Loucy (cell line): ENCODE results near the gene DNAJA3.

Experiments
- H2AFZ ChIP-seq: fragments of 200-600 bp; sonication (generic); 2 replicates; pipeline ENCODE4 v1.6.0; 2016; ENCODE audit warnings: antibody characterized with exemption, mild to moderate bottlenecking, low read length, moderate library complexity
- H3F3A ChIP-seq: fragments of 200-600 bp; 2 replicates; pipeline ENCODE4 v1.6.0; 2016; ENCODE audit warnings: antibody characterized with exemption, low read depth, mild to moderate bottlenecking
- H3K27me3 ChIP-seq: fragments of 200-600 bp; sonication (generic); 2 replicates; pipeline ENCODE4 v1.6.1; 2014; ENCODE audit warnings: low read length, mild to moderate bottlenecking; ENCODE audit not compliant: insufficient read depth, poor library complexity, severe bottlenecking
- H3K36me3 ChIP-seq: fragments of 200-600 bp; sonication (generic); 2 replicates; pipeline ENCODE4 v1.6.1; 2016; ENCODE audit warnings: low read length; ENCODE audit not compliant: insufficient read depth
- H3K4me1 ChIP-seq: fragments of 200-600 bp; sonication (generic); 2 replicates; pipeline ENCODE4 v1.5.1; 2014; ENCODE audit warnings: low read length, mild to moderate bottlenecking; ENCODE audit not compliant: insufficient read depth, poor library complexity, severe bottlenecking
- H3K4me2 ChIP-seq: fragments of 200-600 bp; sonication (generic); 2 replicates; pipeline ENCODE4 v1.6.0; 2014; ENCODE audit warnings: antibody characterized with exemption, low read length, low read depth, mild to moderate bottlenecking; ENCODE audit not compliant: poor library complexity, severe bottlenecking
- H3K4me3 ChIP-seq: fragments of 200-600 bp; sonication (generic); 2 replicates; pipeline ENCODE4 v1.5.1; 2014; ENCODE audit warnings: low read length, mild to moderate bottlenecking, mixed read lengths; ENCODE audit not compliant: poor library complexity, severe bottlenecking
- H3K79me2 ChIP-seq: fragments of 200-600 bp; sonication (generic); 2 replicates; pipeline ENCODE4 v1.6.1; 2014; ENCODE audit warnings: low read length; ENCODE audit not compliant: insufficient read depth
- H3K9ac ChIP-seq: fragments of 200-600 bp; sonication (generic); 2 replicates; pipeline ENCODE4 v1.6.0; 2014; ENCODE audit warnings: mild to moderate bottlenecking, low read depth, low read length, moderate library complexity; ENCODE audit not compliant: poor library complexity, severe bottlenecking
- H3K9me2 ChIP-seq: fragments of 200-600 bp; sonication (generic); replicated peaks from 2 replicates; pipeline ENCODE4 v1.6.1; 2016; ENCODE audit warnings: low read depth, low read length, mixed read lengths
- H3K9me3 ChIP-seq: fragments of 200-600 bp; sonication (generic); 2 replicates; pipeline ENCODE4 v1.6.1; 2014; ENCODE audit warnings: mild to moderate bottlenecking, antibody characterized with exemption, low read length, low read depth; ENCODE audit not compliant: insufficient read depth
- H4K20me1 ChIP-seq: fragments of 200-600 bp; sonication (generic); 2 replicates; pipeline ENCODE4 v1.6.0; 2014; ENCODE audit warnings: antibody characterized with exemption, low read length, mild to moderate bottlenecking; ENCODE audit not compliant: insufficient read depth, poor library complexity, severe bottlenecking
- CTCF ChIP-seq: fragments of 200-600 bp; sonication (generic); conservative IDR thresholded peaks from 2 replicates; pipeline ENCODE4 v1.5.1; 2014; ENCODE audit warnings: mild to moderate bottlenecking, antibody characterized with exemption, low read length
- EZH2phosphoT487 ChIP-seq: fragments of 200-600 bp; IDR thresholded peaks from 2 replicates; pipeline ENCODE4 v1.6.1; 2018; ENCODE audit warnings: antibody characterized with exemption, mild to moderate bottlenecking, moderate library complexity, borderline replicate concordance

Gene DNAJA3

GRCh38 chr16:4433228-4433627, 7.6 kb downstream of the DNAJA3 start:
- H3K36me3 ChIP-seq = no peaks in the 10 kb centered on the region
- H3K9me2 ChIP-seq = no peaks in the 10 kb centered on the region
- H3F3A ChIP-seq = no peaks in the 10 kb centered on the region
- no peaks in the 10 kb centered on the region for H4K20me1 ChIP-seq
- TF ChIP-seq EZH2phosphoT487 (no peak), CTCF (no peak)
- no peaks in the 10 kb centered on the region for H3K27me3 ChIP-seq
- H3K4me2 ChIP-seq = no peak overlapping the region
- H3K9ac ChIP-seq = no peak overlapping the region
- 0 out of 2 replicates have a peak, but pooled peaks cover 3% of the 10 kb centered on the region for H3K79me2 ChIP-seq
- no peak overlapping the region for H2AFZ ChIP-seq
- no peaks in the 10 kb centered on the region for H3K4me1 ChIP-seq
- no peak overlapping the region for H3K4me3 ChIP-seq
- no peaks in the 10 kb centered on the region for H3K9me3 ChIP-seq

- no peaks in the 10 kb centered on the region for H3K9me3 ChIP-seq
- no peak overlapping the region for H3K9ac ChIP-seq
- H3K79me2 ChIP-seq = no peaks in the 10 kb centered on the region
- H3K4me2 ChIP-seq = no peak overlapping the region
- no peaks in the 10 kb centered on the region for H3K4me1 ChIP-seq
- H3K4me3 ChIP-seq = no peak overlapping the region
- H4K20me1 ChIP-seq = no peaks in the 10 kb centered on the region
- H3K27me3 ChIP-seq = no peaks in the 10 kb centered on the region
- no peaks in the 10 kb centered on the region for H3F3A ChIP-seq
- TF ChIP-seq EZH2phosphoT487 (no peak), CTCF (no peak)
- H3K9me2 ChIP-seq = no peaks in the 10 kb centered on the region
- H2AFZ ChIP-seq = no peak overlapping the region
- H3K36me3 ChIP-seq = no peaks in the 10 kb centered on the region
Observed at GRCh38 chr16:4433914-4434787, 8.5 kb downstream of the DNAJA3 start.

- H3K9me3 ChIP-seq = no peaks in the 10 kb centered on the region
- H3K9ac ChIP-seq = no peak overlapping the region
- H3K4me1 ChIP-seq = no peaks in the 10 kb centered on the region
- no peaks in the 10 kb centered on the region for H3K36me3 ChIP-seq
- no peak overlapping the region for H3K4me2 ChIP-seq
- no peaks in the 10 kb centered on the region for H4K20me1 ChIP-seq
- H3K4me3 ChIP-seq = no peak overlapping the region
- TF ChIP-seq CTCF (no peak), EZH2phosphoT487 (no peak)
- H3K79me2 ChIP-seq = no peaks in the 10 kb centered on the region
- H3K27me3 ChIP-seq = no peaks in the 10 kb centered on the region
- H3F3A ChIP-seq = no peaks in the 10 kb centered on the region
- H3K9me2 ChIP-seq = no peaks in the 10 kb centered on the region
- H2AFZ ChIP-seq = no peak overlapping the region
Observed at GRCh38 chr16:4435337-4436067, 9.8 kb downstream of the DNAJA3 start.
